ENCODE measurements around the gene LRCH3. TPM values are rescaled to one million over a fixed set of nuclear protein-coding genes. Genes with fewer than 3 reads are reported as not detected.

Gene LRCH3
- polyA plus RNA-seq, 2 of the 4 experiments (the other 2 are of a cell fraction): 14.2 to 44.6 TPM

- TF ChIP-seq, protein P1, sequence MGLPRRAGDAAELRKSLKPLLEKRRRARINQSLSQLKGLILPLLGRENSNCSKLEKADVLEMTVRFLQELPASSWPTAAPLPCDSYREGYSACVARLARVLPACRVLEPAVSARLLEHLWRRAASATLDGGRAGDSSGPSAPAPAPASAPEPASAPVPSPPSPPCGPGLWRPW (IDR thresholded peaks at IDR 0.05): no peak
- TF ChIP-seq HOXA7 (CRISPR knock-in tag; IDR thresholded peaks at IDR 0.05) (no peak), ZFP36 (IDR thresholded peaks at IDR 0.05; ENCODE audit: borderline replicate concordance, partially characterized antibody) (no peak), CHD2 (IDR thresholded peaks at IDR 0.05; ENCODE audit: low read length, partially characterized antibody) (no peak)
Observed at GRCh38 chr3:197830308-197830966, 39.4 kb downstream of the LRCH3 start (continued).

- no peaks in the 10 kb centered on the region for H3K9me3 ChIP-seq
- POLR2A ChIA-PET: no interaction called here
- no peak overlapping the region for H3K27ac ChIP-seq
- WGBS (ENCODE audit: missing lambda C conversion rate): 94% methylated on average over 8 of the region's 8 CpGs
- no peaks in the 10 kb centered on the region for H3K4me1 ChIP-seq
- DNase-seq (ENCODE audit: low read depth in 1 of 2, low spot score in 1 of 2) (no peak), FAIRE-seq (no peak), ATAC-seq (no peak)
- CTCF ChIA-PET: no interaction called here
- H3K4me2 ChIP-seq: no peak overlapping the region
- no peak overlapping the region for H3K4me3 ChIP-seq
- TF ChIP-seq HDAC2 (IDR thresholded peaks at IDR 0.05) (no peak), FOXS1 (CRISPR knock-in tag; IDR thresholded peaks at IDR 0.05) (no peak), SMC3 (IDR thresholded peaks at IDR 0.05) (no peak), TP53 (CRISPR knock-in tag; IDR thresholded peaks at IDR 0.05) (no peak), CEBPB (IDR thresholded peaks at IDR 0.05) (no peak), CHD2 (IDR thresholded peaks at IDR 0.05; ENCODE audit: low read length, partially characterized antibody) (no peak), BHLHE40 (IDR thresholded peaks at IDR 0.05; ENCODE audit: low read depth, low read length) (no peak), KDM1A (IDR thresholded peaks at IDR 0.05; ENCODE audit: low read depth) (no peak), MYC (IDR thresholded peaks at IDR 0.05; ENCODE audit: borderline replicate concordance, low read length) (no peak), MAZ (IDR thresholded peaks at IDR 0.05; ENCODE audit: borderline replicate concordance, low read depth, low read length) (no peak), E2F6 (IDR thresholded peaks at IDR 0.05; ENCODE audit: borderline replicate concordance, low read depth) (no peak), MAFK (IDR thresholded peaks at IDR 0.05; ENCODE audit: partially characterized antibody) (no peak), PHF8 (IDR thresholded peaks at IDR 0.05; ENCODE audit: borderline replicate concordance, low read depth) (no peak), RCOR1 (IDR thresholded peaks at IDR 0.05; ENCODE audit: low read depth, low read length) (no peak)
Observed at GRCh38 chr3:197830967-197831313, 39.9 kb downstream of the LRCH3 start.

DNA sequence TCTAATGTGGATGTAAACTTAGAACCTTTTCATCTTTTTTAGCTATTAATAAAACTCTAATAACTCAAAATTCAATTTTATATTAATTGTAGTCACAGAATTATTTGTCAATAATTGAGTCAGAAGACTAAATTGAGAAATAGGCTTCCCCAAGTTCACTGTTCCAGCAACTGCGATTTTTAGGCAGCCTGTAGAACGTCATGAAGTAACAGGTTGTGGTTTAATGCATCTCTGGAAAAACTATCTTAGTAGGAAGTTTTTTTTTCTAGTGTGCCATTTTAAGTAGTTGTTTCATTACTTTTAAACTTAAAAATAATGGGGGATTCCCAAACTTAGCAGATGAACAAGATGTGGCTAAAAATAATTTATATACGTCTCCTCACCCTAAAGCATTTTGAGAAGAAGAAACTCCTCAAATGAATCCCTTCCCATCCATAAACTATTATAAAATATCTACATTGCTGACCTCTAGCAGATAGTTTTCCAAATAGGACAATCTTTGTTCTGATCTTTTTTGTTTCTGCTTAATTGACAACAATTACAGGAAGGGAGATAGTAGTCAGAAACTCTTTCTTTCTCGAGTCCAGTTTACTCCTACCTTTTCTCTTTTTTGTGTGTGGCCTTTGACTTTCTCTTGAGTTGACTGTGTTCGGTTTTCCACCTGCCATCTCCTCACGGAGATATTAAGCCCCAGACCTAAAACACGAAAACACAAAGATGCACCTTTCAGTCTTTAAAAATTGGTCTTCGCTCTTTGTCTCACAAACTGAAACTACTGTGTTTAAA lies 43.1 kb downstream of the LRCH3 start:
- Histone ChIP-seq H3K4me3 (no peak overlapping the region), H3K27ac (no peak overlapping the region), H3K9me3 (no peaks in the 10 kb centered on the region), H3K4me2 (no peak overlapping the region), H3K4me1 (no peaks in the 10 kb centered on the region)
- WGBS (ENCODE audit: missing lambda C conversion rate): 86% methylated on average over 8 of the region's 8 CpGs
- TF ChIP-seq, protein P2, sequence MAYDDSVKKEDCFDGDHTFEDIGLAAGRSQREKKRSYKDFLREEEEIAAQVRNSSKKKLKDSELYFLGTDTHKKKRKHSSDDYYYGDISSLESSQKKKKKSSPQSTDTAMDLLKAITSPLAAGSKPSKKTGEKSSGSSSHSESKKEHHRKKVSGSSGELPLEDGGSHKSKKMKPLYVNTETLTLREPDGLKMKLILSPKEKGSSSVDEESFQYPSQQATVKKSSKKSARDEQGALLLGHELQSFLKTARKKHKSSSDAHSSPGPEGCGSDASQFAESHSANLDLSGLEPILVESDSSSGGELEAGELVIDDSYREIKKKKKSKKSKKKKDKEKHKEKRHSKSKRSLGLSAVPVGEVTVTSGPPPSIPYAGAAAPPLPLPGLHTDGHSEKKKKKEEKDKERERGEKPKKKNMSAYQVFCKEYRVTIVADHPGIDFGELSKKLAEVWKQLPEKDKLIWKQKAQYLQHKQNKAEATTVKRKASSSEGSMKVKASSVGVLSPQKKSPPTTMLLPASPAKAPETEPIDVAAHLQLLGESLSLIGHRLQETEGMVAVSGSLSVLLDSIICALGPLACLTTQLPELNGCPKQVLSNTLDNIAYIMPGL (CRISPR knock-in tag; IDR thresholded peaks at IDR 0.05; ENCODE audit: borderline replicate concordance): no peak
- TF ChIP-seq HOXB5 (CRISPR knock-in tag; IDR thresholded peaks at IDR 0.05) (no peak), JUN (IDR thresholded peaks at IDR 0.05) (no peak), SMC3 (IDR thresholded peaks at IDR 0.05) (no peak), CHD4 (IDR thresholded peaks at IDR 0.05; ENCODE audit: borderline replicate concordance) (no peak), CBX8 (IDR thresholded peaks at IDR 0.05) (no peak), EHF (CRISPR knock-in tag; IDR thresholded peaks at IDR 0.05) (no peak), MAZ (IDR thresholded peaks at IDR 0.05; ENCODE audit: borderline replicate concordance, low read depth, low read length) (no peak), KDM5A (IDR thresholded peaks at IDR 0.05) (no peak), RAD21 (conservative IDR thresholded peaks at IDR 0.05 in 1 of 2, IDR thresholded peaks at IDR 0.05 in 1 of 2) (no peak), RARB (CRISPR knock-in tag; IDR thresholded peaks at IDR 0.05) (no peak), HDAC2 (IDR thresholded peaks at IDR 0.05) (no peak), TP53 (CRISPR knock-in tag; IDR thresholded peaks at IDR 0.05) (no peak), FOSB (CRISPR knock-in tag; IDR thresholded peaks at IDR 0.05) (no peak), ZNF302 (CRISPR knock-in tag; IDR thresholded peaks at IDR 0.05) (no peak)
- TF ChIP-seq, protein P3, sequence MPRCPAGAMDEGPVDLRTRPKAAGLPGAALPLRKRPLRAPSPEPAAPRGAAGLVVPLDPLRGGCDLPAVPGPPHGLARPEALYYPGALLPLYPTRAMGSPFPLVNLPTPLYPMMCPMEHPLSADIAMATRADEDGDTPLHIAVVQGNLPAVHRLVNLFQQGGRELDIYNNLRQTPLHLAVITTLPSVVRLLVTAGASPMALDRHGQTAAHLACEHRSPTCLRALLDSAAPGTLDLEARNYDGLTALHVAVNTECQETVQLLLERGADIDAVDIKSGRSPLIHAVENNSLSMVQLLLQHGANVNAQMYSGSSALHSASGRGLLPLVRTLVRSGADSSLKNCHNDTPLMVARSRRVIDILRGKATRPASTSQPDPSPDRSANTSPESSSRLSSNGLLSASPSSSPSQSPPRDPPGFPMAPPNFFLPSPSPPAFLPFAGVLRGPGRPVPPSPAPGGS (IDR thresholded peaks at IDR 0.05): no peak
- TF ChIP-seq, protein P1 (IDR thresholded peaks at IDR 0.05): no peak
- POLR2A ChIA-PET: no interaction called here
- DNase-seq (ENCODE audit: low read depth in 1 of 2, low spot score in 1 of 2) (no peak), ATAC-seq (no peak), FAIRE-seq (no peak)
- CTCF ChIA-PET: interaction anchor here (0.7 kb wide), 1 partner anchor 1525 kb away, joined by 3 read pairs; no protein-coding TSS in a partner anchor

Measured in A549 (cell line).